ENCODE data around the gene RPLP1. TPM values are rescaled to one million over a fixed set of nuclear protein-coding genes. Genes with fewer than 3 reads are reported as not detected.
"Not testable (repeated sequence)": the region's sequence is repeated elsewhere in the genome, so short reads cannot be mapped to it uniquely, and the experiment has no call there.

RPLP1 gene
- total and polyA plus RNA-seq, 4 donors = 43.6 to 1,480 (median 918) TPM

GRCh38 chr15:69434238-69434637 is 18.4 kb upstream of the RPLP1 start:
- DNase-seq (ENCODE audit: low read depth in 4 of 6, low spot score in 6 of 6) = no peak
- Histone ChIP-seq H3K27me3 (ENCODE audit: control insufficient read depth, insufficient read depth, low read length) (no peaks in the 10 kb centered on the region), H3K27ac (ENCODE audit: low read depth, low read length) (no peak overlapping the region), H3K36me3 (ENCODE audit: control insufficient read depth, insufficient read depth, low read length) (peaks cover 7% of the 10 kb centered on the region), H3K9me3 (ENCODE audit: control insufficient read depth, insufficient read depth, low read length) (no peaks in the 10 kb centered on the region), H3K4me3 (ENCODE audit: low read depth, low read length) (no peak overlapping the region), H3K4me1 (ENCODE audit: control insufficient read depth, insufficient read depth, low read length) (no peaks in the 10 kb centered on the region)
- 100% methylated on average over 3 of the region's 5 CpGs for WGBS (ENCODE audit: insufficient coverage)

GRCh38 chr15:69434679-69435078 is 17.9 kb upstream of the RPLP1 start:
- H3K27ac ChIP-seq (ENCODE audit: low read depth, low read length) = no peak overlapping the region
- WGBS (ENCODE audit: insufficient coverage) = 79% methylated on average over 13 of the region's 18 CpGs
- no peaks in the 10 kb centered on the region for H3K4me1 ChIP-seq (ENCODE audit: control insufficient read depth, insufficient read depth, low read length)
- H3K27me3 ChIP-seq (ENCODE audit: control insufficient read depth, insufficient read depth, low read length) = no peaks in the 10 kb centered on the region
- H3K9me3 ChIP-seq (ENCODE audit: control insufficient read depth, insufficient read depth, low read length) = no peaks in the 10 kb centered on the region
- H3K4me3 ChIP-seq (ENCODE audit: low read depth, low read length) = no peak overlapping the region
- no peak for DNase-seq (ENCODE audit: low read depth in 4 of 6, low spot score in 6 of 6)
- peaks cover 6% of the 10 kb centered on the region for H3K36me3 ChIP-seq (ENCODE audit: control insufficient read depth, insufficient read depth, low read length)

GRCh38 chr15:69435985-69436384 is 16.6 kb upstream of the RPLP1 start:
- Histone ChIP-seq H3K36me3 (ENCODE audit: control insufficient read depth, insufficient read depth, low read length) (peaks cover 4% of the 10 kb centered on the region), H3K9me3 (ENCODE audit: control insufficient read depth, insufficient read depth, low read length) (no peaks in the 10 kb centered on the region), H3K4me3 (ENCODE audit: low read depth, low read length) (no peak overlapping the region), H3K27me3 (ENCODE audit: control insufficient read depth, insufficient read depth, low read length) (no peaks in the 10 kb centered on the region), H3K4me1 (ENCODE audit: control insufficient read depth, insufficient read depth, low read length) (no peaks in the 10 kb centered on the region), H3K27ac (ENCODE audit: low read depth, low read length) (no peak overlapping the region)
- no CpG with 5 or more reads among the region's 4 CpGs for WGBS (ENCODE audit: insufficient coverage)
- no peak for DNase-seq (ENCODE audit: low read depth in 4 of 6, low spot score in 6 of 6)

GRCh38 chr15:69436951-69437350 is 15.7 kb upstream of the RPLP1 start:
- Histone ChIP-seq H3K27ac (ENCODE audit: low read depth, low read length) (no peak overlapping the region), H3K36me3 (ENCODE audit: control insufficient read depth, insufficient read depth, low read length) (peaks cover 4% of the 10 kb centered on the region), H3K9me3 (ENCODE audit: control insufficient read depth, insufficient read depth, low read length) (no peaks in the 10 kb centered on the region), H3K4me1 (ENCODE audit: control insufficient read depth, insufficient read depth, low read length) (no peaks in the 10 kb centered on the region), H3K4me3 (ENCODE audit: low read depth, low read length) (no peak overlapping the region), H3K27me3 (ENCODE audit: control insufficient read depth, insufficient read depth, low read length) (no peaks in the 10 kb centered on the region)
- DNase-seq (ENCODE audit: low read depth in 4 of 6, low spot score in 6 of 6) = no peak
- 100% methylated on average over 1 of the region's 4 CpGs for WGBS (ENCODE audit: insufficient coverage)

GRCh38 chr15:69439623-69440022 is 13.0 kb upstream of the RPLP1 start:
- Histone ChIP-seq H3K36me3 (ENCODE audit: control insufficient read depth, insufficient read depth, low read length) (peaks cover 3% of the 10 kb centered on the region), H3K27ac (ENCODE audit: low read depth, low read length) (no peak overlapping the region), H3K4me3 (ENCODE audit: low read depth, low read length) (no peak overlapping the region), H3K4me1 (ENCODE audit: control insufficient read depth, insufficient read depth, low read length) (no peaks in the 10 kb centered on the region), H3K9me3 (ENCODE audit: control insufficient read depth, insufficient read depth, low read length) (no peaks in the 10 kb centered on the region), H3K27me3 (ENCODE audit: control insufficient read depth, insufficient read depth, low read length) (no peaks in the 10 kb centered on the region)
- WGBS (ENCODE audit: insufficient coverage) = 90% methylated on average over 2 of the region's 4 CpGs
- no peak for DNase-seq (ENCODE audit: low read depth in 4 of 6, low spot score in 6 of 6)

GRCh38 chr15:69443032-69443611 is 9.5 kb upstream of the RPLP1 start:
- Histone ChIP-seq H3K27me3 (ENCODE audit: control insufficient read depth, insufficient read depth, low read length) (no peaks in the 10 kb centered on the region), H3K4me1 (ENCODE audit: control insufficient read depth, insufficient read depth, low read length) (no peaks in the 10 kb centered on the region), H3K9me3 (ENCODE audit: control insufficient read depth, insufficient read depth, low read length) (no peaks in the 10 kb centered on the region), H3K4me3 (ENCODE audit: low read depth, low read length) (no peak overlapping the region), H3K36me3 (ENCODE audit: control insufficient read depth, insufficient read depth, low read length) (no peaks in the 10 kb centered on the region), H3K27ac (ENCODE audit: low read depth, low read length) (no peak overlapping the region)
- no peak for DNase-seq (ENCODE audit: low read depth in 4 of 6, low spot score in 6 of 6)
- 100% methylated on average over 2 of the region's 5 CpGs for WGBS (ENCODE audit: insufficient coverage)

- H3K27me3 ChIP-seq (ENCODE audit: control insufficient read depth, insufficient read depth, low read length) = no peaks in the 10 kb centered on the region
- DNase-seq (ENCODE audit: low read depth in 4 of 6, low spot score in 6 of 6) = no peak
- no peak overlapping the region for H3K27ac ChIP-seq (ENCODE audit: low read depth, low read length)
- H3K36me3 ChIP-seq (ENCODE audit: control insufficient read depth, insufficient read depth, low read length) = no peaks in the 10 kb centered on the region
- H3K9me3 ChIP-seq (ENCODE audit: control insufficient read depth, insufficient read depth, low read length) = no peaks in the 10 kb centered on the region
- H3K4me1 ChIP-seq (ENCODE audit: control insufficient read depth, insufficient read depth, low read length) = no peaks in the 10 kb centered on the region
- 93% methylated on average over 3 of the region's 7 CpGs for WGBS (ENCODE audit: insufficient coverage)
- no peak overlapping the region for H3K4me3 ChIP-seq (ENCODE audit: low read depth, low read length)
Observed at GRCh38 chr15:69444686-69445085, 7.9 kb upstream of the RPLP1 start.

GRCh38 chr15:69446953-69447352 is 5.7 kb upstream of the RPLP1 start:
- DNase-seq (ENCODE audit: low read depth in 4 of 6, low spot score in 6 of 6) = no peak
- H3K27ac ChIP-seq (ENCODE audit: low read depth, low read length) = no peak overlapping the region
- no peaks in the 10 kb centered on the region for H3K27me3 ChIP-seq (ENCODE audit: control insufficient read depth, insufficient read depth, low read length)
- no peak overlapping the region for H3K4me3 ChIP-seq (ENCODE audit: low read depth, low read length)
- H3K4me1 ChIP-seq (ENCODE audit: control insufficient read depth, insufficient read depth, low read length) = peaks cover 3% of the 10 kb centered on the region
- no peaks in the 10 kb centered on the region for H3K36me3 ChIP-seq (ENCODE audit: control insufficient read depth, insufficient read depth, low read length)
- H3K9me3 ChIP-seq (ENCODE audit: control insufficient read depth, insufficient read depth, low read length) = no peaks in the 10 kb centered on the region
- 100% methylated on average over 2 of the region's 2 CpGs for WGBS (ENCODE audit: insufficient coverage)

GRCh38 chr15:69450221-69450620 is 2.4 kb upstream of the RPLP1 start:
- H3K9me3 ChIP-seq (ENCODE audit: control insufficient read depth, insufficient read depth, low read length); DNase-seq (ENCODE audit: low read depth in 4 of 6, low spot score in 6 of 6); H3K27ac ChIP-seq (ENCODE audit: low read depth, low read length); H3K27me3 ChIP-seq (ENCODE audit: control insufficient read depth, insufficient read depth, low read length); H3K4me3 ChIP-seq (ENCODE audit: low read depth, low read length); H3K36me3 ChIP-seq (ENCODE audit: control insufficient read depth, insufficient read depth, low read length): not testable (repeated sequence)
- 95% methylated on average over 3 of the region's 4 CpGs for whole genome bisulfite sequencing (ENCODE audit: insufficient coverage)
- H3K4me1 ChIP-seq (ENCODE audit: control insufficient read depth, insufficient read depth, low read length) = peaks cover 23% of the 10 kb centered on the region

- 92% methylated on average over 12 of the region's 12 CpGs for WGBS (ENCODE audit: insufficient coverage)
- no peak overlapping the region for H3K4me3 ChIP-seq (ENCODE audit: low read depth, low read length)
Observed at GRCh38 chr15:69450968-69451695, 1.5 kb upstream of the RPLP1 start.

More at GRCh38 chr15:69450968-69451695, 1.5 kb upstream of the RPLP1 start:
- DNase-seq (ENCODE audit: low read depth in 4 of 6, low spot score in 6 of 6) = no peak
- H3K4me1 ChIP-seq (ENCODE audit: control insufficient read depth, insufficient read depth, low read length) = peaks cover 23% of the 10 kb centered on the region
- H3K36me3 ChIP-seq (ENCODE audit: control insufficient read depth, insufficient read depth, low read length) = peaks cover 8% of the 10 kb centered on the region
- no peaks in the 10 kb centered on the region for H3K27me3 ChIP-seq (ENCODE audit: control insufficient read depth, insufficient read depth, low read length)
- no peaks in the 10 kb centered on the region for H3K9me3 ChIP-seq (ENCODE audit: control insufficient read depth, insufficient read depth, low read length)
- no peak overlapping the region for H3K27ac ChIP-seq (ENCODE audit: low read depth, low read length)

Measured in spinal cord (tissue), 10 donors.